ENCODE results near the gene TSC22D2.
A peak's percentile ranks its signal among the peaks of the same experiment; 100 is the strongest.

The TSC22D2 gene

GRCh38 chr3:150385296-150386242 is 22.5 kb upstream of the TSC22D2 start:
- DNase-seq = peak; percentile 32

GRCh38 chr3:150388498-150389418 is 19.3 kb upstream of the TSC22D2 start:
- no peak for DNase-seq

GRCh38 chr3:150390087-150390486 is 18.0 kb upstream of the TSC22D2 start:
- no peak for DNase-seq

- no peak for DNase-seq
Observed at GRCh38 chr3:150391161-150391560, 16.9 kb upstream of the TSC22D2 start.

GRCh38 chr3:150393745-150394144 is 14.4 kb upstream of the TSC22D2 start:
- DNase-seq = no peak

- DNase-seq = no peak
Observed at GRCh38 chr3:150394606-150395005, 13.5 kb upstream of the TSC22D2 start.

GRCh38 chr3:150396491-150396890 is 11.6 kb upstream of the TSC22D2 start:
- no peak for DNase-seq

GRCh38 chr3:150396956-150397550 is 11.0 kb upstream of the TSC22D2 start:
- no peak for DNase-seq

- DNase-seq = no peak
Observed at GRCh38 chr3:150399060-150399459, 9.0 kb upstream of the TSC22D2 start.

GRCh38 chr3:150401285-150401684 is 6.8 kb upstream of the TSC22D2 start:
- no peak for DNase-seq

GRCh38 chr3:150402217-150402616 is 5.9 kb upstream of the TSC22D2 start:
- DNase-seq = no peak

- no peak for DNase-seq
Observed at GRCh38 chr3:150404023-150404422, 4.1 kb upstream of the TSC22D2 start.

- DNase-seq = no peak
Observed at GRCh38 chr3:150407051-150407807, 869 bp upstream of the TSC22D2 start.

- no peak for DNase-seq
Observed at GRCh38 chr3:150407808-150408220, 284 bp upstream of the TSC22D2 start.

GRCh38 chr3:150409125-150409511 is 1.0 kb downstream of the TSC22D2 start:
- DNase-seq = no peak

- DNase-seq = peak; percentile 71
Observed at GRCh38 chr3:150409512-150410310, 1.6 kb downstream of the TSC22D2 start.

- DNase-seq = peak; percentile 30
Observed at GRCh38 chr3:150410311-150411105, 2.4 kb downstream of the TSC22D2 start.

- DNase-seq = no peak
Observed at GRCh38 chr3:150411106-150411460, 3.0 kb downstream of the TSC22D2 start.

GRCh38 chr3:150411546-150411945 is 3.4 kb downstream of the TSC22D2 start:
- DNase-seq = no peak

GRCh38 chr3:150411976-150412375 is 3.9 kb downstream of the TSC22D2 start:
- DNase-seq = no peak

Data from CD4-positive, alpha-beta T cell treated with Interleukin-12 subunit alpha and Interleukin-12 subunit beta, for 1 hour (primary cell).